ENCODE measurements around the gene LRRC8B. TPM values are rescaled to one million over a fixed set of nuclear protein-coding genes. Genes with fewer than 3 reads are reported as not detected.
"Not testable (repeated sequence)": the region's sequence is repeated elsewhere in the genome, so short reads cannot be mapped to it uniquely, and the experiment has no call there.

Gene LRRC8B
- total RNA-seq, 2 donors from 2014 or later: 5.5 to 8.2 TPM

DNA sequence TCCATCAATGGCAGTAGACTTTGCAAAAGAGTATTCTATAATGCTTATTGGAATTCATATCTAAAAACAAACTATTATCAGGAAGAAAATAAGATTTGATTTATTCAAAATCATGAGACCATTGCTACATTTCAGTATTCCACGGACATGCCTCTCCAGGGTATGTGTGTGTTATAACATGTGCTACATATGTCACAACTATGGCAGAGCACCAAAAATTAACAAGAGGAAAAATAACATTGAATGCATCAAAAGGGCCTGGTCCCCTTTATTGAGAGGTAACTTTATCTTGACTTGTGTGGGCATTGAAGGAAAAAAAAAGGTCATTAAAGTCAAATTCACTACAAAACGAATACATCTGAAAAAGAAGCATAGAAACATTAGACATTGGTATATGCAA lies 22.6 kb upstream of the LRRC8B start:
- DNase-seq (ENCODE audit: low spot score): no peak
- TF ChIP-seq, protein P1, sequence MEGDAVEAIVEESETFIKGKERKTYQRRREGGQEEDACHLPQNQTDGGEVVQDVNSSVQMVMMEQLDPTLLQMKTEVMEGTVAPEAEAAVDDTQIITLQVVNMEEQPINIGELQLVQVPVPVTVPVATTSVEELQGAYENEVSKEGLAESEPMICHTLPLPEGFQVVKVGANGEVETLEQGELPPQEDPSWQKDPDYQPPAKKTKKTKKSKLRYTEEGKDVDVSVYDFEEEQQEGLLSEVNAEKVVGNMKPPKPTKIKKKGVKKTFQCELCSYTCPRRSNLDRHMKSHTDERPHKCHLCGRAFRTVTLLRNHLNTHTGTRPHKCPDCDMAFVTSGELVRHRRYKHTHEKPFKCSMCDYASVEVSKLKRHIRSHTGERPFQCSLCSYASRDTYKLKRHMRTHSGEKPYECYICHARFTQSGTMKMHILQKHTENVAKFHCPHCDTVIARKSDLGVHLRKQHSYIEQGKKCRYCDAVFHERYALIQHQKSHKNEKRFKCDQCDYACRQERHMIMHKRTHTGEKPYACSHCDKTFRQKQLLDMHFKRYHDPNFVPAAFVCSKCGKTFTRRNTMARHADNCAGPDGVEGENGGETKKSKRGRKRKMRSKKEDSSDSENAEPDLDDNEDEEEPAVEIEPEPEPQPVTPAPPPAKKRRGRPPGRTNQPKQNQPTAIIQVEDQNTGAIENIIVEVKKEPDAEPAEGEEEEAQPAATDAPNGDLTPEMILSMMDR (IDR thresholded peaks at IDR 0.05): no peak
- H3K4me1 ChIP-seq: no peaks in the 10 kb centered on the region
- H3K27me3 ChIP-seq: no peaks in the 10 kb centered on the region
- no peaks in the 10 kb centered on the region for H3K36me3 ChIP-seq
- H3K9me3 ChIP-seq: no peaks in the 10 kb centered on the region
- no peak overlapping the region for H3K4me3 ChIP-seq
- H3K27ac ChIP-seq: no peak overlapping the region

DNA sequence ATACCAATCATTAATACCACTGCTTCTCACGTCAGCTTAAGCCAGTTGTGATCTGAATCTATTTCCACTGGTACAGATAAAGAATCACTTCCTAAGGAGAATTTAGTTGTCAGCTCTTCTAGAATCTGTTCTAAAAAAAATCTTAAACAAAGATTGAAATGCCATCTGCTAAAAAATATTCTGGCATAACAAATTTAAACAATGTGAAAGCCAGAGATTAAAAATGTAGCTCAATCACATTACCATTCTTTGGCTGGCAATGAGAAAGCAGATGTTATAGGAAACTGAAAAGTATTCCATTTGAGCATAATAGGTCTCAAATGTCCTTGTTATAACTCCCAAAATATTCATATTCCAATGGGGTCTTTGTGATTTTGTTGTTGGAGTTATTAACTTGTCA lies 21.7 kb upstream of the LRRC8B start:
- no peaks in the 10 kb centered on the region for H3K27me3 ChIP-seq
- H3K4me1 ChIP-seq: no peaks in the 10 kb centered on the region
- no peak overlapping the region for H3K27ac ChIP-seq
- no peak overlapping the region for H3K4me3 ChIP-seq
- no peak for DNase-seq (ENCODE audit: low spot score)
- H3K36me3 ChIP-seq: no peaks in the 10 kb centered on the region
- no peaks in the 10 kb centered on the region for H3K9me3 ChIP-seq
- TF ChIP-seq, protein P1 (IDR thresholded peaks at IDR 0.05): no peak

DNA sequence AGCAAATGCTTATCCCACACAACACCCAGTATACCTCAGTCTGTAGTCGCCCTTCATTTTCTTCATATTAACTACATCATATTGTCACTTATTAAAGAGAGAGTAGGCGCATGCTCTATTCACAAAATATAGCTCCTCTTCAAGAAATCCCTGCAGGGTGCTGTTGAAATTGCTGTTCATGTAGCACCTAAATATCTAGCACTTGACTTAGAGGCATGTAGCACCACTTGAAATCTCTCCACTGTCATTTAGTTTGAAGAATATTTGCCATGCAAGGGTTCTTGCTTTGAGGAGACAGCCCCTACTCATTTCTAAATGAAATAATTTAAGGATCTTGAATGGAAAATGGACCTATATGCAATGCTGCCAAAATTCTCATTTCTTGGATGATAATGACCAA lies 20.9 kb upstream of the LRRC8B start:
- Histone ChIP-seq H3K27me3 (no peaks in the 10 kb centered on the region), H3K4me1 (no peaks in the 10 kb centered on the region), H3K27ac (no peak overlapping the region), H3K36me3 (no peaks in the 10 kb centered on the region), H3K4me3 (no peak overlapping the region), H3K9me3 (no peaks in the 10 kb centered on the region)
- no peak for DNase-seq (ENCODE audit: low spot score)
- TF ChIP-seq, protein P1 (IDR thresholded peaks at IDR 0.05): no peak

DNA sequence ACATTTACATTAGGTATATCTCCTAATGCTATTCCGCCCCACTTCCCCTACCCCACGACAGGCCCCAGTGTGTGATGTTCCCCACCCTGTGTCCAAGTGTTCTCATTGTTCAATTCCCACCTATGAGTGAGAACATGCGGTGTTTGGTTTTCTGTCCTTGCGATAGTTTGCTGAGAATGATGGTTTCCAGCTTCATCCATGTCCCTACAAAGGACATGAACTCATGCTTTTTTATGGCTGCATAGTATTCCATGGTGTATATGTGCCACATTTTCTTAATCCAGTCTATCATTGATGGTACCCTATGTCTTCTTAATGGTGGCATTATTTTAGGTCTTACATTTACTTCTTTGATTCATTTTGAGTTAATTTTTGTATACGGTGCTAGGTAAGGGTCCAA lies 14.6 kb upstream of the LRRC8B start:
- H3K4me3 ChIP-seq; H3K9me3 ChIP-seq; H3K27ac ChIP-seq; H3K27me3 ChIP-seq; H3K4me1 ChIP-seq; DNase-seq (ENCODE audit: low spot score); H3K36me3 ChIP-seq: not testable (repeated sequence)

DNA sequence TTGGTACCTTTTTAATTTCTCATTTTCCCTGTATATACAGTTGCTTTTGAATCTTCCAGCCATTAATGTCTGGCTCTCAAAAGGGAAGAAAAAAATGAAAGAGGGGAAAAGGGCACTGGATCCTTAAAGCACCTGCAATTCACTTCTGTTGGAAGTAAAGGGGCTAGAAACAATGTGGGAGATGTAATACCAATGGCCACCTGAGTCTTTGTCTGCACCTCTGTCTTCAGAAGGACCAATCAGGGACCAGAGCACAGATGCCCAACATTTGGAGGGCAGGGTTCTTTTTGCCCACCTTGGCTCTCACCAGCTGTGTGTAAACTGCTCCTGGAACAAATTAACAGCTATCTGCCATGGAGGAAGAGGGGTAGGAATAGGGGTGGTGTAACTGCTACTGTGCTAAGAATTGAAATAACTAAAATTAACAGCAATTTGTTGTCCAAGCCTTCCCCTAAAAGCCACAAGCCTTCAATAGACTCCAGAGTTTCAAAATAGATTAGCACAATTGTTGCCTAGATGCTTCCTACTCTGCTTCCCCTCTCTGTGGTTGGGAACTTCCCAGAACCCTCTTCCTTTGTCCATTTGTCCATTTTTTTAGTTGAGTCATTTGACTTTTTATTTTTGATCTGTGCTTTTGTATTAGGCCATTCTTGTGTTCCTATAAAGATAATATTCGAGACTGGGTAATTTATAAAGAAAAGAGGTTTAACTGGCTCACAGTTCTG lies 11.5 kb upstream of the LRRC8B start:
- peaks cover 0 to 4% of the 10 kb centered on the region in 2 donors for H3K4me1 ChIP-seq
- TF ChIP-seq, protein P1 (IDR thresholded peaks at IDR 0.05): no peak
- DNase-seq (ENCODE audit: low spot score): no peak
- H3K27me3 ChIP-seq: no peaks in the 10 kb centered on the region
- H3K27ac ChIP-seq: no peak overlapping the region
- H3K4me3 ChIP-seq: no peak overlapping the region
- peaks cover 0 to 10% of the 10 kb centered on the region in 2 donors for H3K9me3 ChIP-seq
- no peaks in the 10 kb centered on the region for H3K36me3 ChIP-seq

DNA sequence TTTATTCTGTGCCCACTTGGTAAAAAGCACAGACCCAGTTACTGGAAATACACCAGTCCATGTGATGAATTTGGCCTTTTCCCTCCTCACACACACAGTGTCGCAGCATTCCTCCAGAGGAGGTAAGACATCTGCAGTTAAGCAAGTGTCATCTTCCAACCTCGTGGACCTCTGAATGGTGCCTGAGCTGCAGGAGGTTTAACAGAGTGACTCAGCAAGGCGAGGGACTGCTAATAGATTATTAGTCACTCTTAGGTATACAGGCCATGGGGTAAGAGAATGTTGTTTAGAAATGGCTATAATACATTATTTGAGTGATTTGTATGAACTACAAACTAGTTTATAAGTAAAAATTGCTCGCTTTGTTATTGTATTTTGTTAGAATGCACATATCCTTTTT lies 8.6 kb upstream of the LRRC8B start:
- Histone ChIP-seq H3K9me3 (no peaks in the 10 kb centered on the region), H3K4me3 (no peak overlapping the region), H3K4me1 (peaks cover 0 to 10% of the 10 kb centered on the region in 2 donors), H3K27ac (no peak overlapping the region), H3K27me3 (no peaks in the 10 kb centered on the region), H3K36me3 (no peaks in the 10 kb centered on the region)
- TF ChIP-seq, protein P1 (IDR thresholded peaks at IDR 0.05): no peak
- DNase-seq (ENCODE audit: low spot score): no peak
